Measurements from ENCODE around the gene OR6N1.

OR6N1 gene

GRCh38 chr1:158724442-158724841, 47.6 kb downstream of the OR6N1 start:
- no peak for TF ChIP-seq CTCF (IDR thresholded peaks at IDR 0.05; ENCODE audit: low read depth, low read length)
- no peak for DNase-seq (ENCODE audit: extremely low read depth, low read depth)

- no peak for DNase-seq (ENCODE audit: extremely low read depth, low read depth)
- no peak for TF ChIP-seq CTCF (IDR thresholded peaks at IDR 0.05; ENCODE audit: low read depth, low read length)
Observed at GRCh38 chr1:158720620-158721019, 51.4 kb downstream of the OR6N1 start, which contains the start of gene OR6K3. Gene OR6K3 (minus strand): TSS chr1:158720720. CDS start chr1:158718115, 2,605 bp downstream.

- DNase-seq (ENCODE audit: extremely low read depth, low read depth) = no peak
- TF ChIP-seq CTCF (IDR thresholded peaks at IDR 0.05; ENCODE audit: low read depth, low read length) = no peak
Observed at GRCh38 chr1:158719664-158720063, 52.3 kb downstream of the OR6N1 start.

- DNase-seq (ENCODE audit: extremely low read depth, low read depth) = no peak
Observed at GRCh38 chr1:158717344-158717743, 54.7 kb downstream of the OR6N1 start.

GRCh38 chr1:158716335-158716734, 55.7 kb downstream of the OR6N1 start:
- no peak for DNase-seq (ENCODE audit: extremely low read depth, low read depth)
- TF ChIP-seq CTCF (IDR thresholded peaks at IDR 0.05; ENCODE audit: low read depth, low read length) = no peak

More at GRCh38 chr1:158717344-158717743, 54.7 kb downstream of the OR6N1 start:
- no peak for TF ChIP-seq CTCF (IDR thresholded peaks at IDR 0.05; ENCODE audit: low read depth, low read length)

GRCh38 chr1:158714754-158715153, 57.2 kb downstream of the OR6N1 start:
- no peak for DNase-seq (ENCODE audit: extremely low read depth, low read depth)
- no peak for TF ChIP-seq CTCF (IDR thresholded peaks at IDR 0.05; ENCODE audit: low read depth, low read length)
